Lung (tissue), 12 donors: Measurements from ENCODE around the gene MCM3AP. TPM values are rescaled to one million over a fixed set of nuclear protein-coding genes. Genes with fewer than 3 reads are reported as not detected.

Experiments used
- ATAC-seq: fragments of 200-7000 bp; cut with Tn5 transposase; one replicate; pipeline ENCODE4 v1.9.1; 2020; ENCODE audit warnings: moderate number of reproducible peaks; ENCODE audit not compliant: insufficient read depth, low FRiP score
- DNase-seq, 3 donors: peaks; one replicate each; pipeline ENCODE4 v3.0.0-alpha.2; 2013 to 2017
- H3K27ac ChIP-seq, 2 donors: one replicate each; pipeline ENCODE4 v1.5.1; 2013; ENCODE audit warnings: mild to moderate bottlenecking in 2 of 2, moderate library complexity in 2 of 2, control low read depth in 1 of 2, inconsistent platforms in 1 of 2, low read depth in 1 of 2, low read length in 1 of 2
- H3K27me3 ChIP-seq, 3 donors: one replicate each; pipeline ENCODE4 v1.5.1; 2013; ENCODE audit warnings: low read length in 2 of 3; ENCODE audit not compliant: control insufficient read depth in 3 of 3, insufficient read depth in 3 of 3
- H3K36me3 ChIP-seq, 4 donors: one replicate each; pipeline ENCODE4 v1.5.1; 2013; ENCODE audit warnings: low read length in 4 of 4, mild to moderate bottlenecking in 1 of 4, moderate library complexity in 1 of 4; ENCODE audit not compliant: control insufficient read depth in 4 of 4, insufficient read depth in 4 of 4
- H3K4me1 ChIP-seq, 5 donors: one replicate each; pipeline ENCODE4 v1.5.1; 2013; ENCODE audit warnings: low read length in 5 of 5, mild to moderate bottlenecking in 2 of 5, moderate library complexity in 1 of 5; ENCODE audit not compliant: control insufficient read depth in 5 of 5, insufficient read depth in 5 of 5
- H3K4me3 ChIP-seq: one replicate; pipeline ENCODE4 v1.5.1; 2013; ENCODE audit warnings: mild to moderate bottlenecking, control low read depth, moderate library complexity
- H3K9ac ChIP-seq, 2 donors: one replicate each; pipeline ENCODE4 v1.5.1; 2013; ENCODE audit warnings: low read length in 2 of 2, control low read depth in 1 of 2; ENCODE audit not compliant: insufficient read depth in 1 of 2
- H3K9me3 ChIP-seq, 4 donors: one replicate each; pipeline ENCODE4 v1.5.1; 2013; ENCODE audit warnings: low read length in 3 of 4, mild to moderate bottlenecking in 1 of 4, moderate library complexity in 1 of 4; ENCODE audit not compliant: control insufficient read depth in 4 of 4, insufficient read depth in 3 of 4
- CTCF ChIP-seq: IDR thresholded peaks from 2 replicates; pipeline ENCODE4 v1.5.1; 2012; ENCODE audit warnings: mild to moderate bottlenecking; ENCODE audit errors: control extremely low read depth, extremely low read depth
- WGBS, 2 donors: extraction: QIAGEN DNeasy Blood & Tissue Kit; methylation state at CpG; one replicate each; pipeline ENCODE4 v1.1.7; 2013; 5-methylcytosine and 5-hydroxymethylcytosine counted together
- polyA plus RNA-seq, 2 donors: library from polyadenylated mRNA; stranded (reverse); fragments of 200-250 nt; gene quantifications; one replicate each; pipeline ENCODE4 v1.2.1, GENCODE V29; 2013
- total RNA-seq, 2 donors: library from RNA; depleted of rRNA in 1 of 2; stranded (reverse); fragments of >200 nt in 1 of 2; gene quantifications; one replicate each; pipeline ENCODE4 v1.2.1, GENCODE V29; 2014 to 2021
- donor health status: control.
- donor health status: control.
- donor health status: Bipolar disorder and iron deficiency.
- donor health status: healthy.
- donor health status: DM: yes; HTN: yes; CAD: no.

The MCM3AP gene
- total and polyA plus RNA-seq, 4 donors: 40.7 to 114 (median 78.7) TPM

GRCh38 chr21:46273341-46273740, 12.1 kb downstream of the MCM3AP start:
- Histone ChIP-seq H3K36me3 (peaks cover 46 to 54% (median 48%) of the 10 kb centered on the region in 4 donors), H3K27ac (no peak overlapping the region), H3K4me3 (no peak overlapping the region), H3K27me3 (no peaks in the 10 kb centered on the region), H3K9me3 (no peaks in the 10 kb centered on the region), H3K4me1 (no peaks in the 10 kb centered on the region), H3K9ac (no peak overlapping the region)
- 97% methylated on average over 14 of the region's 14 CpGs for WGBS, 2 donors
- TF ChIP-seq CTCF: no peak
- no peak for DNase-seq
- no peak for ATAC-seq

- peaks cover 43 to 67% (median 55%) of the 10 kb centered on the region in 4 donors for H3K36me3 ChIP-seq
- H3K9ac ChIP-seq: no peak overlapping the region
- no peak for ATAC-seq
- no peak overlapping the region for H3K27ac ChIP-seq
- 95 to 99% methylated on average over 10 of the region's 10 CpGs for WGBS, 2 donors
- no peak for DNase-seq
- no peak for TF ChIP-seq CTCF
- H3K4me1 ChIP-seq: no peaks in the 10 kb centered on the region
- H3K27me3 ChIP-seq: no peaks in the 10 kb centered on the region
- no peak overlapping the region for H3K4me3 ChIP-seq
- no peaks in the 10 kb centered on the region for H3K9me3 ChIP-seq
Measured at GRCh38 chr21:46269466-46269865, 15.9 kb downstream of the MCM3AP start.

- Histone ChIP-seq H3K36me3 (peaks cover 38 to 67% (median 57%) of the 10 kb centered on the region in 4 donors), H3K27ac (no peak overlapping the region), H3K4me1 (no peaks in the 10 kb centered on the region), H3K4me3 (no peak overlapping the region), H3K9ac (no peak overlapping the region), H3K27me3 (no peaks in the 10 kb centered on the region), H3K9me3 (no peaks in the 10 kb centered on the region)
- DNase-seq (no peak), ATAC-seq (no peak)
- WGBS, 2 donors: 96 to 97% methylated on average over 13 of the region's 13 CpGs
- no peak for TF ChIP-seq CTCF
Measured at GRCh38 chr21:46268371-46268770, 17.0 kb downstream of the MCM3AP start.

- 92 to 97% methylated on average over 19 of the region's 19 CpGs for WGBS, 2 donors
Measured at GRCh38 chr21:46266946-46267345, 18.5 kb downstream of the MCM3AP start.

More at GRCh38 chr21:46266946-46267345, 18.5 kb downstream of the MCM3AP start:
- Histone ChIP-seq H3K4me1 (no peaks in the 10 kb centered on the region), H3K4me3 (no peak overlapping the region), H3K9ac (no peak overlapping the region), H3K27ac (no peak overlapping the region), H3K9me3 (no peaks in the 10 kb centered on the region), H3K36me3 (peaks cover 31 to 57% (median 47%) of the 10 kb centered on the region in 4 donors), H3K27me3 (no peaks in the 10 kb centered on the region)
- ATAC-seq (no peak), DNase-seq (no peak)
- no peak for TF ChIP-seq CTCF
